HG02678 (cell line): ENCODE results near the gene ATE1.
A peak's percentile ranks its signal among the peaks of the same experiment; 100 is the strongest.
"Not testable (repeated sequence)": the region's sequence is repeated elsewhere in the genome, so short reads cannot be mapped to it uniquely, and the experiment has no call there.

Experiments used
- ATAC-seq: cut with Tn5 transposase; IDR thresholded peaks from one replicate; pipeline ENCODE4 v1.9.1; 2021; ENCODE audit warnings: mild to moderate bottlenecking, moderate library complexity; ENCODE audit not compliant: unreplicated experiment

ATE1 gene

GRCh38 chr10:121927841-121928527 lies at the start of gene ATE1:
Gene ATE1, minus strand, starts transcription at chr10:121928031. Its CDS starts 82 bp downstream, at chr10:121927949.
- peak; percentile 86 for ATAC-seq

DNA sequence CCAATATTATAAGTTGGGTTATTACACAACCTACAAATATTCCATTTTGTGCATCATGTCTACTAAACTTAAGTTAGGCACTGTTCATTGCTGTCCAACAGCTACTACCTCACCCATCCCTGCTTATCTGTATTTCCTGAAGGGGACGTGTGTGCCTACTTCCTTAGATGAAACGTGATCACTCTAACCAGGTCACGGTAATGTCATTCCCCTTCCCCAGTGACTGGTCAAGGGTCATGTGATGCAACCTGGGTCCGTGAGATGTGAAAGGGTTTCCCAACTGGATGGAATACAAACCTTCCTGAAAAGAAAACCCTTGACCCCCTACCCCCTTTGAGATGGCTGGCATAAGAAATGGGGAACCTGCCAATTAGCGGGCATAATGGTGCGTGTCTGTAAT lies 48.8 kb upstream of the ATE1 start:
- ATAC-seq, result no peak

- ATAC-seq, result peak; percentile 5
Measured at GRCh38 chr10:121975295-121976086, 47.7 kb upstream of the ATE1 start.

- ATAC-seq, result peak; percentile 83
Measured at GRCh38 chr10:121974535-121975294, 46.9 kb upstream of the ATE1 start, which contains the start of gene NSMCE4A. Gene NSMCE4A, minus strand, starts transcription at chr10:121975217. Its CDS starts 52 bp downstream, at chr10:121975165.

DNA sequence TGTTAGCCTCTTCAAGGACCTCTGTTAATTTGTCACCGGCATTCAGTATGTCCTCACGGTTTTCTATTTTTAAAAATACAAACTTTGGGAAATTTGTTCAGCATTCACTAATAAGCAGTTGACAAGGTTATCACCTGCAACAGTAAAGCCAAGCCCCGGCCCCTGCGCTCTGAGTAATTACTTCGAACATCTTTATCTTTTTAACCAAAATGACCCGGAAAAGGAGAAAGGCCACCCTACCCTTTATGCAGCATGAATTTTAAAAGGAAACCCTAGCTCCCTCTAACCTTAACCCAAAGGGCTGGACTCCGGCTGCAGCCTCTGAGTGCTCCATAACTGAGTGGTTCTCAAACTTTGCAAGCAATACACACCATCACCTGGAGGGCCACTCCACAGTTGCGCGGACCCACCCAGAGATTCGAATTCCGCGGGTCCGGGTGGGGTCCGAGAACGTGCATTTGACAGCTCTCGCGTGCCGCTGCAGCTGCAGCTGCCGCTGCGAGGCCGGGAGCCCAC lies 46.2 kb upstream of the ATE1 start:
- peak; percentile 21 for ATAC-seq

DNA sequence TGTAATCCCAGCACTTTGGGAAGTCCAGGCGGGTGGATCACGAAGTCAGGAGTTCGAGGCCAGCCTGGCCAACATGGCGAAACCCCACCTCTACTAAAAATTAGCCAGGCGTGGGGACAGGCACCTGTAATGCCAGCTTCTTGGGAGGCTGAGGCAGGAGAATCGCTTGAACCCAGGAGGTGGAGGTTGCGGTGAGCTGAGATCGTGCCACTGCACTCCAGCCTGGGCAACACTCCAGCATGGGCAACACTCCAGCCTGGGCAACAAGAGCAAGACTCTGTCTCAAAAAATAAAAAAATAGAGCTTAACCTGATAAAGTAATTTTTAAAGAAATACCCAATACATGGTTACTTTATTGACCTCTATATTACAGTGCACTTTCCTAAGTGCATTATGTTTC lies 41.3 kb upstream of the ATE1 start:
- ATAC-seq, result not testable (repeated sequence)

DNA sequence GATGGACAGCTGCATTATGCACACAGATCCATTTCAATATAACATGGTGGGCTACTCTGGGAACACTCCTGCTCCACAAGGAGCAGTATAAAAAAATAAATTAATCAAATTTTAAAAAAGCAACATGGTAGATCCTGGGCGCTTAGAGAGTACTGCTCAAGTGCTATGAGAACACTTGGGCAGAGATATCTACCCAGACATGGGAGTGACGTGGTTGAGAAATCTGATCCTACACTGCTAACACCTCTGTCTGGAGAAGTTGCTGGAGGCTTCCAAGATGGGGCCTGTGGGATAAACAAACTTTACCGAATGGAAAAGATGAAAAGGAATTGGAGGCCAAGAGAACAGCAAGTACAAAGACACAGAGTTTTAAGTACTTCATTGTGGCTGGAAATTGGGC lies 38.2 kb upstream of the ATE1 start:
- ATAC-seq, result no peak

DNA sequence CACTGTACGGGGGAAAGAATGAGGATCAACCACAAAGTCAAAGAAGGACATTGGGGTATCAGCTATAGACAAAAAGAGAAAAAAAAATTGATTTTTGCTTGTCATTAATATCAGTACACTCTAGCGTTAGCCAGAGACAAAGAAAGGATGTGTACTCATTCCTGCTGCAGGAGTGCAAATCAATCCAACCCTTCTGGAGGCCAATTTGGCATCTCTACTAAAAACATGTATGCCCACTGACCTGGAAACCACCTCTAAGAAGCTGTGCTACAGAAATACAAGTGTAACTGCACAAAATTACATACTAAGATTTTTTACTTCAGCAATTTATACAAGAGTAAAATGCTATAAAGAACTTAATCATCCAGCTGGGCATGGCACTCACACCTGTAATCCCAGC lies 33.6 kb upstream of the ATE1 start:
- ATAC-seq, result no peak

DNA sequence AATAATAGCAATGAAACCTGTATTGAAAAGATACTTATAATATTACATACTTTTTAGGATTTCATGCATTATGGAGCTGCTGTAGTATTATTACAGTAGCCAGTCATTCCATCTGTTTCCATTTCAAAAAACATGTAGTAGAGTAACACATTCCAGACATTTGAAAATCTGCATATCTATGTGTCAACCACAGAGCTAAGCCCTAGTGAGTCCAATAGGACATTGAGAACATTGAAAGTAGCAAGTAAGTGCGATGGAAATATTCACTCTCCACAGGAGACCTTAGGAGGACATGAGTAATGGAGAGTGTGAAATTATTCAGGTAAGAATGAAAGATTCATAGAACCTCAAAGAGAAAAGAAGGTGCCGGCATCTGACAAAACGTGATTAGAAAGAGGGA lies 31.8 kb upstream of the ATE1 start:
- no peak for ATAC-seq

DNA sequence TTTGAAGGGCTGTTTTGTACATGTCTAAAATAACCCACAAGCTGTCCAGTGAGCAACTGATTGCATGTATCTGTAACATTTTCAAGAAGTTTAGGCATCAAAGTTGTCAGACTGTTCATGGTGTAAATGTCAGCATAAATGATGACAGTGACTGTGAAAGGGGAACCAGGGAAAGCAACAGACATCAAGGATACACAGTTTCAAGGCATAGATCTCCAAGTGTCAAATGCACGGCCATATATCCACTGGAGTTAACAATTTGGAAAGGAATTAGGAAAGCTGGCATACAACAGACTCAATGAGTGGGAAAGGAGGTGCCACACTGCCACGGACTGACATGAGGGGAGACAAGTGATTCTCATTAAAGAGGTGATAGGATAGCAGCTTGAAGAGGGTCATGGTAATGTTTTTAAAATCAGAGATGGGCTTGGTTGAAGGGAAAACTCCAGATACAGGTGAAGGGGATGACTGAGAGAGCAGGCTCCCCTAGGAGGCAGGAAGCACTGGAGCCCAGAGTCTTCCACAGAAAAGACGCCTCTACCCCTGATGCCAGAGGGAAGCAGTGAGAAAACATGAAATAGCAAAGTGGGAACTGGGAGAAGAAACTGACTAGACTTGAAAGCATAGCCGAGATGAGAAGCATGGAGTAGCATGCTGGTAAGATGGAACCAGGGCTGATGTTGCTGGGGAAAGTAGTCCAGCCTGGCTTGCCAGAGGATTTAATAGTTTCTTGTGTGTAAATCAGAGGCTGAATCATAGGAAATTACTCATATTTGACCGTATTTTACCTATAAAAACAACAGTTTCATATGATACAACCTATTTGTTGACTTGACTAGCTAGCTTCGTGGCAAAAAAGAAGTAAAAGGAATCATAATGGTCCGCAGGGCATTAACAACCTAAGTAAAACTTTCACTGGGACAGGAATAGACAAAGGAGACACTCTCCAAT lies 28.6 kb upstream of the ATE1 start:
- no peak for ATAC-seq

DNA sequence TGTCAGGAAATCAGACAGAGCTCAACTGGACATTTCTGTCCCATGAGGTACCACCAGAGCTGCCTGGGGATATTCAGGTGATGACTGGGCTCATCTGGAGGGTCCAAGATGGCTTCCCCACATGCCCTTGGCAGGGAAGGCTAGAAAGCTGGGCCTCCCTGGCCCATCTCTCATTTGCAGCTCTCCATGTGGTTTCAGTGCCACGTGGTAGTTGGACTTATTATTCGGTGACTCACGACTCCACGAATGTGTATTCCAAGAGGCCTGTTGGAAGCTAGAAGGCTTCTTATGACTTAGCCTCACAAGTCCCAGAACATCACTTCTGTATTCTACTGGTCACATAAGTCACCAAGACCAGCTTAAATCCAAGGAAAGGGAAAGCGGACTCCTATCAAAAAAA lies 24.4 kb upstream of the ATE1 start:
- ATAC-seq, result no peak

- ATAC-seq, result no peak
Measured at GRCh38 chr10:121949451-121949850, 21.6 kb upstream of the ATE1 start.

- no peak for ATAC-seq
Measured at GRCh38 chr10:121949049-121949448, 21.2 kb upstream of the ATE1 start.

- no peak for ATAC-seq
Measured at GRCh38 chr10:121947343-121948330, 19.8 kb upstream of the ATE1 start.

DNA sequence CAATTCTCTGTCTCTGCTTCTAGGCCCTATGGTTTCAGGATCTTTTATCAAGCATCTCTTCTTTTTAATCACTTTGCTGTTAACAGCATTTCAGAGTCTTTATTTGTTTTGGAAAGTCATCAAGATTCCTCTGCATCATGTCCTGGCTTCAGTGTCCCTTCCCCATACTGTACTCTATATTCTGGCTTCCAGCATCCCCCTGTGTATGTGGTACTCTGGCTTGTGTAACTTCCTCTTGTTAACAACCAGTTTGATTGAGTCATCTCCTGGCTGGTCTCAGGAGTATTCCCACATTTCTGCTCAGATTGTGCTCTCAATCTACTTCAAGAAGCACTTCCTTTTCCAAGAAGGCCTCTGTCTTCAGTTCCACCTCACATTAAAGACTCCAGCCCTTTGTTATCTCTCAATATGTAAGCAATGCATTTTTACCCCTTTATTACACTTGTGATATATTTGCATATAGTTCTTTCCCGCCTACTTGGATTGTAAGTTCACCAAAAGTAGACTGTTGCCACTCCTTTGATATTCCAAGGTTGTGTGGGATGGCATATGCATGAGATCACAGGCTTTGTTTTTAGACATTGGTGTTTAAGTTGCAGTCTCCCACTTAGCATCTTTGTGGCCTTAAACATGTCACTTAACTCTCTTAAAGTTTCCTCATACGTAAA lies 15.1 kb upstream of the ATE1 start:
- ATAC-seq, result no peak

DNA sequence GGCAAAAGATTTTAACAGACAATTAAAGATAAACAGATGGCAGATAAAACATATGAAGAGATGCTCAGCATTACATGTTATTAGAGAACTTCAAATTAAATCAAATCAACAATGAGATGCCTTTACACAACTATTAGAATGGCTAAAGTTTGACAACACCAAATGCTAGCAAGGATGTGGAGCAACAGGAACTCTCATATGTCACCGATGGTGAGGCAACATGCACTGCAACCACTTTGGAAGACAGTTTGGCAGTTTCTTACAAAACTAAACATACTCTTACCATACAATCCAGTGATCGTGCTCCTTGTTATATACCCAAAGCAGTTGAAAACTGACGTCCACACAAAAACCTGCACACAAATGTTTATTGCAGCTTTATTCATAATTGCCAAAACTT lies 13.7 kb upstream of the ATE1 start:
- ATAC-seq, result no peak

- ATAC-seq, result no peak
Measured at GRCh38 chr10:121936295-121936694, 8.5 kb upstream of the ATE1 start.

DNA sequence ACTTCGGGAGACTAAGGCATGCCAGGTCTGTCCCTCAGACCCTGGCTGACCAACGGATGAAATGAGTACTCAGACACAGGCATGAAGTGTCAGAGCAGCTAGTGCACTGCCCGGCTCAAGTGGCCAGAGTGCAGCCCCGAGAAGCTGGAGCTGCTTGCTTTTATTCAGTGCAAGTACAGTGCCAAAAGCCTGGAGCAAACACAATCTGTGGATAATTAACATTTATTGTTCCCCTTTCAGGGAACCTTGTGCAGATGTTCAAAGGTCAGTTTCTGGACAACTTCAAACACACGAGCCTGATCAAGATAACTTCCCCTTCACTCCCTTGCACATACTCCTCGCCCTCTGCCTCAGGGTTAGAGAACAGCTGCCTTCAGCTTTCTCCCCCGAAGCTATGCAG lies 7.9 kb upstream of the ATE1 start:
- no peak for ATAC-seq
